GM06990 (cell line): ENCODE data around the gene TPRG1L.
A peak's percentile ranks its signal among the peaks of the same experiment; 100 is the strongest.
"Not testable (repeated sequence)": the region's sequence is repeated elsewhere in the genome, so short reads cannot be mapped to it uniquely, and the experiment has no call there.

Source experiments
- DNase-seq: peaks from one replicate; pipeline ENCODE4 v3.0.0-alpha.2; 2011; ENCODE audit not compliant: insufficient read length; ENCODE audit errors: extremely low read depth
- H3K27me3 ChIP-seq: replicated peaks from 2 replicates; pipeline ENCODE4 v1.6.0; 2011; ENCODE audit warnings: low read length; ENCODE audit not compliant: control insufficient read depth, insufficient read depth
- H3K36me3 ChIP-seq: 2 replicates; pipeline ENCODE4 v1.5.1; 2011; ENCODE audit warnings: low read length; ENCODE audit not compliant: control insufficient read depth, insufficient read depth
- H3K4me3 ChIP-seq: replicated peaks from 2 replicates; pipeline ENCODE4 v1.5.1; 2011; ENCODE audit warnings: low read depth, mild to moderate bottlenecking, control low read depth, low read length
- CTCF ChIP-seq: IDR thresholded peaks from 2 replicates; pipeline ENCODE4 v1.5.1; 2011; ENCODE audit warnings: low read length, control low read depth, mild to moderate bottlenecking, inconsistent platforms; ENCODE audit not compliant: insufficient read depth, poor library complexity, severe bottlenecking

TPRG1L gene

DNA sequence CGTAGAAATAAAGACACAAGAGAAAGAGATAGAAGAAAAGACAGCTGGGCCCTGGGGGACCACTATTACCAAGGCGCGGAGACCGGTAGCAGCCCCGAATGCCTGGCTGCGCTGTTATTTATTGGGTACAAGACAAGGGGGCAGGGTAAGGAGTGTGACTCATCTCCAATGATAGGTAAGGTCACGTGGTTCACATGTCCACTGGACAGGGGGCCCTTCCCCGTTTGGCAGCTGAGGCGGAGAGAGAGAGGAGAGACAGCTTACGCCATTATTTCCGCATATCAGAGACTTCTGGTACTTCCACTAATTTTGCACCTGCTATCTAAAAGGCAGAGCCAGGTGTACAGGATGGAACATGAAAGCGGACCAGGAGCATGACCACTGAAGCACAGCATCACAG lies 4.1 kb upstream of the TPRG1L start:
- Histone ChIP-seq H3K4me3 (no peak overlapping the region), H3K36me3 (no peaks in the 10 kb centered on the region), H3K27me3 (no peaks in the 10 kb centered on the region)
- DNase-seq: no peak
- TF ChIP-seq CTCF: no peak

DNA sequence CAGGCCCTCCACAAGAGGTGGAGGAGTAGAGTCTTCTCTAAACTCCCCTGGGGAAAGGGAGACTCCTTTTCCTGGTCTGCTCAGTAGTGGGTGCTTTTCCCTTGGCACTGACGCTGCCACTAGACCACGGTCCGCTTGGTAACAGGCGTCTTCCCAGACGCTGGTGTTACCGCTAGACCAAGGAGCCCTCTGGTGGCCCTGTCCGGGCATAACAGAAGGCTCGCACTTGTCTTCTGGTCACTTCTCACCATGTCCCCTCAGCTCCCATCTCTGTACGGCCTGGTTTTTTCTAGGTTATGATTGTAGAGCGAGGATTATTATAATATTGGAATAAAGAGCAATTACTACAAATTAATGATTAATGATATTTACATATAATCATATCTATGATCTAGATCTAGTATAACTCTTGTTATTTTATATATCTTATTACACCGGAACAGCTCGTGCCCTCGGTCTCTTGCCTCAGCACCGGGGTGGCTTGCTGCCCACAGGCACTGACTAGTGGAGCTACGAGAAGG lies 3.6 kb upstream of the TPRG1L start:
- not testable (repeated sequence) for H3K4me3 ChIP-seq, H3K27me3 ChIP-seq, H3K36me3 ChIP-seq, DNase-seq
- peak; percentile 51 for TF ChIP-seq CTCF

DNA sequence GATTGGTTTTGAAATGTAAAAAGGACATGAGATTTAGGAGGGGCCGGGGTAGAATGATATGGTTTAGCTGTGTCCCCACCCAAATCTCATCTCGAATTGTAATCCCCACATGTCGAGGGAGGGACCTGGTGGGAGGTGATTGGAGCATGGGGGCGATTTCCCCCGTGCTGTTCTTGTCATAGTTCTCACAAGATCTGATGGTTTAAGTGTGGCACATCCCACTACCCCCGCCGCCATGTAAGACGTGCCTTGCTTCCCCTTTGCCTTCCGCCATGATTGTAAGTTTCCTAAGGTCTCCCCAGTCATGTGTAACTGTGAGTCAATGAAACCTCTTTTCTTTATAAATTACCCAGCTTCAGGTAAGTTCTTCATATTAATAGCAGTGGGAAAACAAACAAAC lies 2.7 kb upstream of the TPRG1L start:
- not testable (repeated sequence) for H3K27me3 ChIP-seq, H3K4me3 ChIP-seq, DNase-seq, H3K36me3 ChIP-seq

- DNase-seq: no peak
- TF ChIP-seq CTCF: no peak
- H3K4me3 ChIP-seq: peak overlapping the region; percentile 86
- peaks cover 3% of the 10 kb centered on the region for H3K36me3 ChIP-seq
- no peaks in the 10 kb centered on the region for H3K27me3 ChIP-seq
Observed at GRCh38 chr1:3623441-3624199, 1.2 kb upstream of the TPRG1L start.

GRCh38 chr1:3625151-3625907 lies 514 bp downstream of the TPRG1L start:
- peak overlapping the region; percentile 85 for H3K4me3 ChIP-seq
- no peak for TF ChIP-seq CTCF
- no peaks in the 10 kb centered on the region for H3K27me3 ChIP-seq
- DNase-seq: peak; percentile 46
- peaks cover 15% of the 10 kb centered on the region for H3K36me3 ChIP-seq

GRCh38 chr1:3626025-3626424 lies 1.2 kb downstream of the TPRG1L start:
- DNase-seq: no peak
- no peak for TF ChIP-seq CTCF
- no peaks in the 10 kb centered on the region for H3K27me3 ChIP-seq
- peaks cover 16% of the 10 kb centered on the region for H3K36me3 ChIP-seq
- H3K4me3 ChIP-seq: peak overlapping the region; percentile 85
